Stromal cell of bone marrow (primary cell): ENCODE data around the gene RNF169.
A peak's percentile ranks its signal among the peaks of the same experiment; 100 is the strongest.
"Not testable (repeated sequence)": the region's sequence is repeated elsewhere in the genome, so short reads cannot be mapped to it uniquely, and the experiment has no call there.

Source experiments
- DNase-seq: peaks from one replicate; pipeline ENCODE4 v3.0.0-alpha.2; 2012; ENCODE audit warnings: low read depth

Gene RNF169

GRCh38 chr11:74726547-74727182, 22.0 kb upstream of the RNF169 start:
- DNase-seq, result peak; percentile 39

- DNase-seq, result no peak
Measured at GRCh38 chr11:74729397-74729796, 19.3 kb upstream of the RNF169 start.

DNA sequence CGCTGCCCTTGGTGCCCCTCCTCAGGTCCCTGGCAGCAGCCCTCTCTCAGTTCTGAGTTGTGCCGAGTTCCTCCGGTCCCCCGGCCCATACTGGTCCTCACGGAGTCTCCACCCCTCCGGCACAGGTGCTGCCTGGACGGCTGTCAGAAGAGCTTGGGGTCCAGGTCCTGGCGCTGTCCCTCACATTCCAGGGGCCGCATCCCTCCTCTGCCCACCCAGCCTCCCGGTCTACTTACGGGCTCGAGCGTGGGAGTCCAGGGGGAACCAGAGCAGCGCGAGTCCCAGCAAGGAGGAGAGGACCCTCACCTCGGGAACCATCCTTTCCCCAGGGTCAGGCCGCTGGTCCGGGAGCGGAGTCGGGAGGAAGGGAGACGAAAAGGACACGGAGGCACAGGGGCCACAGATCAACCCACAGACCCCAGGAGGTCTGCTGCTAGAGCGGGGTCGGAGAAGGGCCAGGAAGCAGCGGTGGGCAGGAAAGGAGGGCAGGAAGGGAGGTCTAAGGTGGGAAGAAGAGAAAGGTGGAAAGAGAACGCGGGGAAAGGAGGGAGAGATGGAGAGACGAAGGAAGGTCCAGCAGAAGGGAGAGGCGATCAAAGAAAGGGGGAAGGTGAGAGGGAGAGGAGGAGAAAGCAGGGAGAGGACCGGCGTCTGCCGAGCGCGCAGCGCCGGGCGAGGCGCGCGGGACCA, 17.9 kb upstream of the RNF169 start:
- no peak for DNase-seq

- DNase-seq, result no peak
Measured at GRCh38 chr11:74731301-74732094, 17.2 kb upstream of the RNF169 start, which contains the start of gene CHRDL2. Gene CHRDL2 (minus strand): TSS chr11:74731426. CDS start chr11:74730888, 538 bp downstream.

- DNase-seq, result no peak
Measured at GRCh38 chr11:74734559-74734925, 14.1 kb upstream of the RNF169 start.

- no peak for DNase-seq
Measured at GRCh38 chr11:74735365-74735928, 13.2 kb upstream of the RNF169 start.

- no peak for DNase-seq
Measured at GRCh38 chr11:74736031-74736430, 12.6 kb upstream of the RNF169 start.

GRCh38 chr11:74739546-74740270, 8.9 kb upstream of the RNF169 start:
- DNase-seq, result peak; percentile 52

- no peak for DNase-seq
Measured at GRCh38 chr11:74742070-74742469, 6.6 kb upstream of the RNF169 start.

GRCh38 chr11:74743640-74744039, 5.0 kb upstream of the RNF169 start:
- no peak for DNase-seq

DNA sequence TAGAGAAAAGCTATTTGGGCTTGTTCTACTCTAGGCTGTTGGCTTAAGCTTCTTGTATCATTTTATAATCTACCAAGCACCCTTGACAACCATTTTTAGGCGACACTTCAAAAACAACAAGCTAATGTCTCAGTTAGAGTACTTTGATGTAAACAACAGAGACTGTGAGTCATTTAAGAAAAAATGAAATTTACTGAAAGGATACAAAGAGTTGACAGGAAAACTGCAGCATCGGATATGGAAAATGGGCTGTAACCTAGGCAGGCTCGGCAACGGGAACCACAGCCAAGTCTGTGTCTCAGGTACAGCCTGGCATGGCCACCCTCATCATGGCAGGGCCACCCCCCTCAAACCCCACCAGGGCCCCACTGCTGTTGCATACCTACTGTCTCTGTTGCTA, 4.4 kb upstream of the RNF169 start:
- DNase-seq, result no peak

GRCh38 chr11:74746868-74747267, 1.8 kb upstream of the RNF169 start:
- no peak for DNase-seq

- no peak for DNase-seq
Measured at GRCh38 chr11:74749127-74749964, 697 bp downstream of the RNF169 start.

- no peak for DNase-seq
Measured at GRCh38 chr11:74749965-74750296, 1.3 kb downstream of the RNF169 start.

GRCh38 chr11:74750598-74750997, 1.9 kb downstream of the RNF169 start:
- DNase-seq, result not testable (repeated sequence)

DNA sequence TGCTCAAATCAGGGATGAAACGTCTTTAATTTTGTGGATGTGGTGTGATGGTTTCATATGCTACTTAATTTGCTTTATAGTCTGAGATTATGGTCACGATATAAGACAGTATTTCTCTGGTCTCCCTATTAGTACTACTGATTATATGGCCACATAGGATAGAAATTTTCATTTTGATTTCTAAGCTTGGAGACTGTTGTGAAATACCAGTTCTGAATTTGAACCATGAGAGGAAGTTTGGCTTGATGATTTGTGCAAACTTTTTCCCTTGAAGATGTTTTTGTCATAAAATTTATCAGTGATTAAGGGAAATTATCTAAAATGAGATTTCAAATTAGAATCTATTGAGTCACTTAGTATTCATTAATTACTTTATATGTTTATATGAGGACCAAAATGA, 2.7 kb downstream of the RNF169 start:
- DNase-seq, result no peak

- peak; percentile 63 for DNase-seq
Measured at GRCh38 chr11:74754507-74755252, 6.0 kb downstream of the RNF169 start.

GRCh38 chr11:74755395-74755995, 6.8 kb downstream of the RNF169 start:
- no peak for DNase-seq

GRCh38 chr11:74756571-74756970, 7.9 kb downstream of the RNF169 start:
- no peak for DNase-seq

- no peak for DNase-seq
Measured at GRCh38 chr11:74766905-74767304, 18.3 kb downstream of the RNF169 start.
